Activated T-helper 1 cell treated with anti-CD3 and anti-CD28 coated beads, Interleukin-2, amount 50 U/mL, for 16 hours (primary cell): Measurements from ENCODE around the gene PHLPP2.
"Not testable (repeated sequence)": the region's sequence is repeated elsewhere in the genome, so short reads cannot be mapped to it uniquely, and the experiment has no call there.

Experiments
- DNase-seq, 2 donors: peaks; one replicate each; pipeline ENCODE4 v3.0.0-alpha.2; 2020; ENCODE audit warnings: low read depth in 1 of 2, low spot score in 1 of 2

The PHLPP2 gene

DNA sequence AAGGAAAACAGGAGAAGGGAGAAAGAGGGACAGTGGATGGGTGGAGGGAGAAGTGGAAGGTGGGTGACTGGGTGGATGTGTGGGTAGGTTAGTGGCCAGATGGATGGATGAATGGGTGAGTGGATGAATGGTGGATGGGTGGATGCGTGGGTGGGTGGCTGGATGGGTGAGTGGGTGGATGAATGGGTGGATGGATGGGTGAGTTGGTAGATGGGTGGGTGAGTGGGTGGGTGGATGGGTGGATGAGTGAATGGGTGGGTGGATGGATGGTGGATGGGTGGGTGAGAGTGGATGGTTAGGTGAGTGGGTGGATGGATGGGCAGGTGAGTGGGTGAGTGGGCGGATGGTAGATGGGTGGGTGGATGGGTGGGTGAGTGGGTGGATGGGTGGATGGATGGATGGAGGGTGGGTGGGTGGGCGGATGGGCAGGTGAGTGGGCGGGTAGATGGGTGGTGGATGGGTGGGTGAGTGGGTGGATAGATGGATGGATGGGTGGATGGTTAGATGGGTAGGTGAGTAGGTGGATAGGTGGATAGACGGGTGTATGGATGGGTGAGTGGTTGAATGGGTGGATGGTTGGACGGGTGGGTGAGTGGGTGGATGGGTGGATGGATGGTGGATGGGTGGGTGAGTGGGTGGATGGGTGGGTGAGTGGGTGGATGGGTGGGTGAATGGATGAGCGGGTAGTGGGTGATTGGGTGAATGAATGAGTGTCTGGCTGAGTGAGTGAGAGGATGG, 99.2 kb downstream of the PHLPP2 start:
- DNase-seq: no peak

DNA sequence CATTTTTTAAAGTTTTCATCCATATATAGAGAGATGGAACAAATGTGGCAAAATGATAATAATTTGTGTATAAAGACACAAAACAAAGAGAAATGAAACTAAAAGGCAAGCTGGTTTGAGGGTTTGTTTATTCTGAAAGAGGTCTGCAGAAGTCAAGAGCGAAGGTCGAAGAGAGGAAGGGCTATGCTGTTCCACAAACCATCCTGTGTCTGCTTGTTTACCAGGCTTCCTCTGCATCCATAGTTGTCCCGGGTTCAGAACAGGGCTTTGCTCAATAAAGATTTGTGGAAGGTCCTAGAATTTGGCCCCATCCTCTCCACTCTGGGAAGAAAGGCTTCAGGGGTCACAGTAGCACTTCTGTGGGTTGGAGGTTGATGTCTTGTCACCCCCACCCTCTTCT, 100.9 kb downstream of the PHLPP2 start:
- DNase-seq: no peak

DNA sequence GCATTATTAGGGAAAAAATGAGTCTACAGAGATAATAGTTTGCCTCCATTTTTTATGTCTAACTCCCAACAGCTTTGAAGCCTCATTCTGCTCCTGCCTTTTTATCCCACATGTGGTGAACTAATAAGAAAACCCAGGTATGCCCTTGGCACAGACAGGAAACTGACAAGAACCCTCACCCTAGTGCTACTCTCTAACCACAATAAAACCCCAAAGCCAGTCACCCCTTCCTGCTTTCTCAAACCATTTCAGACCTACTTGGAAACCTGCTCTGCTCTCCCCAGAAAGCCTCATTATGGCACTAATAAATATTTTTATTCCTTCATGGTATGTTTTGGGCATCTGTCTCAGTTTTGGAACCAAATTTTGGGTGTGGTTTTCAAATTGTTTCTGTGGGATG, 102.4 kb downstream of the PHLPP2 start:
- no peak for DNase-seq

DNA sequence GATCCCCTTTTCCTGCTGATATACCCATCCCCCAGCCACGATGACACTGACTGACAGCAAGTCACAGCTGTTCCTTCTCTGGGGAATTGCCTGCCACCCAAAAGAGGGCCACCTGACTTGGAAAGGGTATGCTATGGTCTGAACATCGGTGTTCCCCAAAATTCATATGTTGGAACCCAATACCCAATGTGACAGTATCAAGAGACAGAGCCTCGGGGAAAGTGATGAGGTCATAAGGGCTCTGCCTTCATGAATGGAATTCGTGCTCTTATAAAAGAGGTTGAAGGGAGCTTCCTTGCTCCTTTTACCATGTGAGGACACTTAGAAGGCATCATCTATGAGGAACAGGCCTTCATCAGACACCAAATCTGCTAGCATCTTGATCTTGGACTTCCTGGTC, 106.1 kb downstream of the PHLPP2 start:
- no peak for DNase-seq

DNA sequence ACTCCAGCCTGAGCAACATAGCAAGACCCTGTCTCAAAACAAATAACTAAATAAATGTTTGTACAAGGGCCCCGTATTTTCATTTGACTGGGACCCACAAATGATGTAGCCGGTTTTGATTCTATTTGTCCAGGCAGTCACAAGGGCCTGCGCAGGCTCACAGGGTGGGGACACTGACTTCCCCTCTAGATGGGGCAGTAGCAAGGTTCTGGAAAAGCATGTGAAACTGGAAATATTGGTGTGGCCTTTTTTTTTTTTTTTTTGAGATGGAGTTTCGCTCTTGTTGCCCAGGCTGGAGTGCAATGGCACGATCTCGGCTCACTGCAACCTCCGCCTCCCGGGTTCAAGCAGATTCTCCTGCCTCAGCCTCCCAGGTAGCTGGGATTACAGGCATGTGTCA, 109.5 kb downstream of the PHLPP2 start:
- DNase-seq: not testable (repeated sequence)

DNA sequence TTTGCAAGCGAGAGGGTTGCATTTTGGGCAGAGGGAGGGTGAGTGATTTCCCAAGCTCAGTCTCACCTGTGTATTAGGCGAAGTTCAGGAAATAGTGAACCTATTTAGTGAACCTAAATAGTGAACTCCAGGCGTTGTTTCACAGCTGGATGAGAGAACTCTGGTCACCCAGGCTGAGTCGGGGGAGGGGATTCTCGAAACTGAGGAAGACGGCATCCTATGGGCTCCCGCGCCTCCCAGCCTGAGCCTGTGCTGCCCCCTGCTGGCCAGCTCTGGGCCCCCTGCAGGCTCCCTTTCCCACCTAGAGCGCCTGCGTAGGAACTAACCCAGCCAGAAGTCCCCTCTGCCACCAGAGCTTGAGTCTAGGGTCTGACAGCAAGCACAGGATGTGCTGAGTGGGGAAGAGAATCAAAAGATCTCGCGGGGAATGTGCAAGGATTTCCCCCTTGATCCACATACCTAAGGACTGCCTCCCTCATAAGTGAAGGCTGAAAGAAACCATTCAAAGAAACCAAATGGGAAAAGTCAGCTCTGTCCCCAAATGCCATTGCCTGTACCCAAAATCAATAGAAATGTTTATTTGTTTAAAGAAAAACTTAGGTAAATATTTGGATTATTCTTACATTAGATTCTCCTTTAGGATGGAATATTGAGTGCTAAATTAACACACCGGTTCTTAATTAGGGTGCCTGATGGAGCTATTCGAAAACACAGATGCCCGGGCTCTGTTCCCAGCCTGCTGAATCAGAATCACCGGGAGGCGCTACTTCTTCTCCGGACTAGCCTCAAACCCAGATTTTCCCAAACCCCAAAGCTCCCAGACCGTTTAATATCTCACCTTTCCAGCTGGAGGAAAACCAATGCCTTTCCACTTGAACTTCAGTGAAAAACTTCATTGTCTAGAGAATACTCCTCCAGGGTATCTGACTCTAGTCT, 113.3 kb downstream of the PHLPP2 start:
- DNase-seq: peak; percentile 62 to 69

DNA sequence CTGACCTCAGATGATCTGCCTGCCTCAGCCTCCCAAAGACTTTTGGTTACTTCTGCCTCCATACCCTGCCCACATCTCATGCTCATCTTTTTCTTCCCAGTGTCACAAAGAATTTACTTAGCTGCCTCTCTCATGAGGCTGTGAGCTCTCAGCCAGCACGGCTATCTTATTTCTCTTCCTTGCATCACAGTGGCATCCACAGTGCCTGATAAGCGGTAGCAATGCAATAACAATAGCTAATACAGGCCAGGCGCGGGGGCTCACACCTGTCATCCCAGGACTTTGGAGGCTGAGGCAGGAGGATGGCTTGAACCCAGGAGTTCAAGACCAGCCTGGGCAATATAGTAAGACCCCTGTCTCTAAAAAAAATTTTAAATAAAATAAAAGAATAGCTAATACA, 114.1 kb downstream of the PHLPP2 start:
- DNase-seq: no peak

DNA sequence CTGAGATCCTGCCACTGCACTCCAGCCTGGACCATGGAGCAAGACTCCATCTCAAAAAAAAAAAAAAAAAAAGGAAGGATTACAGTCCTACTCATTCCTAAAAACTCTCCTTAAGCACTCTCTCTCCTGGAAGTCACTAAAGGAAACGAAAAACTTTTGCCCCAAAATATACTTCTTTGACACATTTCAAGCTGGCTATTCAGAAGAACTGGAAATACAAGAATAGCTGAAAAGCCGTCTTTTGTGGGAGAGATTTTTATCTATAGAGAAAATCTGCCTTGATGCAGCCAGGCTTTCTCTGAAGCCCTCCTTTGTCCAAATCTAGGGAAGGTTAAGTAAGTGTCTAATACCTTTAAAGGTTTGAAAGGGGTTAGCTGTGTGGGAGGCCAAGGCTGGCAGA, 115.4 kb downstream of the PHLPP2 start:
- DNase-seq: no peak

DNA sequence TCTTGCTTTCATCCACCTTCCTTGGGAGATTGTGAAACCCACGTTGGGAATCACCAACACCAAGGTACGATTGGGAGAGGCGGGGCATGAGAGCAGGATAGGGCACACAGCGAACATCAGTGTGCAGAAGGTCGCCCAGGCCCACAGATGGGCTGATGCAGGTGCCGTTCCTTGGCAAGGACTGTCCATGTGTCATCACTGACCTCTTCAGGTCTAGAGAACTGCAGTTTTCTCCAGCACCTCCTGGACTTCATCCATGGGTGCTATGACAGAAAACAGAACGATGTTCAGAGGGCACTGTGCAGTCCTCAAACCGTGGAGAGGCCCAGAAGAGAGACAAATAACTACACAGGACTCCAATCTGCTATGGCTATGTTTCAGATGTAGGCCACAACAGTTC, 123.7 kb downstream of the PHLPP2 start:
- DNase-seq: no peak

DNA sequence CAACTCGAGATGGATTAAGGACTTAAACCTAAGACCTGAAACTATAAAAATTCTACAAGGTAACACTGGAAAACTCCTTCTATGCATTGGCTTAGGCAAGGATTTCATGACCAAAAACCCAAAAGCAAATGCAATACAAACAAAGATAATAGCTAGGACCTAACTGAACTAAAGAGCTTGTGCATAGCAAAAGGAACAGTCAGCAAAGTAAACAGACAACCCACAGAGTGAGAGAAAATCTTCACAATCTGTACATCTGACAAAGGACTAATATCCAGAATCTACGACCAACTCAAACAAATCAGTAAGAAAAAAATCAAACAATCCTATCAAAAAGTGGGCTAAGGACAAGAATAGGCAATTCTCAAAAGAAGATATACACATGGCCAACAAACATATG, 126.1 kb downstream of the PHLPP2 start:
- DNase-seq: not testable (repeated sequence)

DNA sequence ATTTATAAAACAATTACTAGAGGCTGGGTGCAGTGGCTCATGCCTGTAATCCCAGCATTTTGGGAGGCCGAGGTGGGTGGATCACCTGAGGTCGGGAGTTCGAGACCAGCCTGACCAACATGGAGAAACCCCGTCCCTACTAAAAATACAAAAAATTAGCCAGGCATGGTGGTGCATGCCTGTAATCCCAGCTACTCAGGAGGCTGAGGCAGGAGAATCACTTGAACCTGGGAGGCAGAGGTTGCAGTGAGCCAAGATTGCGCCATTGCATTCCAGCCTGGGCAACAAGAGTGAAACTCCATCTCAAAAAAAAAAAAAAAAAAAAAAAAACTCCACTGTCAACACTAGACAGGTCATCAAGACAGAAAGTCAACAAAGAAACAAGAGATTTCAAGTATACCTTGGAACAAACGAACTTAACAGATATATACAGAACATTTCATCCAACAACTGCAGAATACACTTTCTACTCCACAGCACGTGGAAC, 129.1 kb downstream of the PHLPP2 start:
- not testable (repeated sequence) for DNase-seq
